HG03558 (cell line): Measurements from ENCODE around the gene IL25.
"Not testable (repeated sequence)": the region's sequence is repeated elsewhere in the genome, so short reads cannot be mapped to it uniquely, and the experiment has no call there.

Experiments used
- ATAC-seq: cut with Tn5 transposase; IDR thresholded peaks from one replicate; pipeline ENCODE4 v1.9.1; 2021; ENCODE audit warnings: moderate number of reproducible peaks; ENCODE audit not compliant: unreplicated experiment; ENCODE audit errors: extremely low read depth

The IL25 gene

GRCh38 chr14:23425798-23426197 lies 53.2 kb downstream of the IL25 start:
- ATAC-seq, result not testable (repeated sequence)
